ENCODE data around the gene ANAPC13.

The ANAPC13 gene

DNA sequence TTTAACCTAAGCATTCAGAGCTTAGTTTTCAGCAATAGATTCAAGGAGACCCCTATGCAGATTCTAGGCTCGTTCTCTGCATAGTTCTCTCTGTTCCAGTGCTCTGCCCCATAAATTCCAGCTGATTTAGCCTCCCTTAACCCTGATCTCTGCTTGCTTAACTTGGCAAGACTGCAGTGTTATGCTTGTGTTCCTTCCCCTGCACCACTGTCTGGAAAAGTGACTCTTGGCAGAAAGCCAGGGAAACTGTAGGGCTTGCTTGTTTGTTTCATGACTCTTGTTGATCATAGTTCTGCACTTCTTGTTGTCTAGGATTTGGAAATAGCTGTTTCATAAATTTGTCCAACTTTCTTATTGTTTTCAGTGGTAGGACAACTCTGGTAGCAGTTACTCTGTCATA is 40.1 kb downstream of the ANAPC13 start:
- H3K18ac ChIP-seq (ENCODE audit: low read length): no peak overlapping the region
- H3K4me3 ChIP-seq (ENCODE audit: low read length in 2 of 2): no peak overlapping the region
- peaks cover 4 to 5% of the 10 kb centered on the region in 2 donors for H3K9me3 ChIP-seq (replicated peaks in 1 of 2; ENCODE audit: control insufficient read depth in 2 of 2, insufficient read depth in 1 of 2, low read depth in 1 of 2, low read length in 2 of 2)
- no peak overlapping the region for H3K23ac ChIP-seq (ENCODE audit: low read depth, low read length, poor library complexity)
- H2AFZ ChIP-seq (ENCODE audit: low read length): no peak overlapping the region
- no peak overlapping the region for H4K8ac ChIP-seq (ENCODE audit: low read depth, low read length)
- H3K4me1 ChIP-seq (ENCODE audit: control insufficient read depth in 2 of 2, insufficient read depth in 1 of 2, low read depth in 1 of 2, low read length in 2 of 2): no peaks in the 10 kb centered on the region
- no peaks in the 10 kb centered on the region for H3K79me1 ChIP-seq (ENCODE audit: low read depth, low read length)
- H2BK5ac ChIP-seq (ENCODE audit: low read length): no peak overlapping the region
- no peak overlapping the region for H2AK5ac ChIP-seq (ENCODE audit: low read depth, low read length)
- DNase-seq (ENCODE audit: low spot score): no peak
- no peak overlapping the region for H4K91ac ChIP-seq (ENCODE audit: low read depth, low read length, poor library complexity)
- H3K4me2 ChIP-seq (ENCODE audit: insufficient read depth, low read length, poor library complexity, severe bottlenecking): no peak overlapping the region
- H3K9ac ChIP-seq (ENCODE audit: low read depth, low read length, poor library complexity): no peak overlapping the region
- no peaks in the 10 kb centered on the region for H3K36me3 ChIP-seq (replicated peaks in 1 of 2; ENCODE audit: control insufficient read depth in 2 of 2, insufficient read depth in 2 of 2, low read length in 2 of 2)
- H2BK120ac ChIP-seq (ENCODE audit: low read depth, low read length): no peak overlapping the region
- no peak overlapping the region for H3K14ac ChIP-seq (ENCODE audit: low read length)
- H2BK15ac ChIP-seq (ENCODE audit: low read length): no peak overlapping the region
- no CpG with 5 or more reads among the region's 1 CpG for WGBS, 2 donors (ENCODE audit: extremely low coverage in 2 of 2, insufficient read length in 2 of 2, insufficient replicate concordance in 1 of 2)
- H3K4ac ChIP-seq (ENCODE audit: low read length): no peak overlapping the region
- H3K27ac ChIP-seq (replicated peaks; ENCODE audit: low read length): no peak overlapping the region
- H2BK12ac ChIP-seq (ENCODE audit: low read length): no peak overlapping the region
- peaks cover 0 to 19% (median 0%) of the 10 kb centered on the region in 3 experiments for H3K27me3 ChIP-seq (ENCODE audit: control insufficient read depth in 3 of 3, insufficient read depth in 3 of 3, low read depth in 1 of 3, low read length in 3 of 3)

- no peak overlapping the region for H3K18ac ChIP-seq (ENCODE audit: low read length)
- no peak overlapping the region for H2AK5ac ChIP-seq (ENCODE audit: low read depth, low read length)
- H2BK5ac ChIP-seq (ENCODE audit: low read length): no peak overlapping the region
- no peaks in the 10 kb centered on the region for H3K36me3 ChIP-seq (replicated peaks in 1 of 2; ENCODE audit: control insufficient read depth in 2 of 2, insufficient read depth in 2 of 2, low read length in 2 of 2)
- H3K4me1 ChIP-seq (ENCODE audit: control insufficient read depth in 2 of 2, insufficient read depth in 1 of 2, low read depth in 1 of 2, low read length in 2 of 2): no peaks in the 10 kb centered on the region
- no peak for DNase-seq (ENCODE audit: low spot score)
- H3K14ac ChIP-seq (ENCODE audit: low read length): no peak overlapping the region
- H3K4ac ChIP-seq (ENCODE audit: low read length): no peak overlapping the region
- H3K9ac ChIP-seq (ENCODE audit: low read depth, low read length, poor library complexity): no peak overlapping the region
- no peak overlapping the region for H3K4me3 ChIP-seq (ENCODE audit: low read length in 2 of 2)
- no peak overlapping the region for H3K23ac ChIP-seq (ENCODE audit: low read depth, low read length, poor library complexity)
- no peak overlapping the region for H3K27ac ChIP-seq (replicated peaks; ENCODE audit: low read length)
- H2BK12ac ChIP-seq (ENCODE audit: low read length): no peak overlapping the region
- peaks cover 4 to 5% of the 10 kb centered on the region in 2 donors for H3K9me3 ChIP-seq (replicated peaks in 1 of 2; ENCODE audit: control insufficient read depth in 2 of 2, insufficient read depth in 1 of 2, low read depth in 1 of 2, low read length in 2 of 2)
- no peak overlapping the region for H4K8ac ChIP-seq (ENCODE audit: low read depth, low read length)
- H2AFZ ChIP-seq (ENCODE audit: low read length): no peak overlapping the region
- no peak overlapping the region for H4K91ac ChIP-seq (ENCODE audit: low read depth, low read length, poor library complexity)
- no peak overlapping the region for H2BK15ac ChIP-seq (ENCODE audit: low read length)
- no peaks in the 10 kb centered on the region for H3K79me1 ChIP-seq (ENCODE audit: low read depth, low read length)
- no peak overlapping the region for H3K4me2 ChIP-seq (ENCODE audit: insufficient read depth, low read length, poor library complexity, severe bottlenecking)
- H2BK120ac ChIP-seq (ENCODE audit: low read depth, low read length): no peak overlapping the region
- H3K27me3 ChIP-seq (ENCODE audit: control insufficient read depth in 3 of 3, insufficient read depth in 3 of 3, low read depth in 1 of 3, low read length in 3 of 3): peaks cover 0 to 15% (median 0%) of the 10 kb centered on the region in 3 experiments
- WGBS, 2 donors (ENCODE audit: extremely low coverage in 2 of 2, insufficient read length in 2 of 2, insufficient replicate concordance in 1 of 2): no CpG with 5 or more reads among the region's 1 CpG
Measured at GRCh38 chr3:134445095-134445494, 40.7 kb downstream of the ANAPC13 start.

GRCh38 chr3:134441821-134442220 is 44.0 kb downstream of the ANAPC13 start:
- Histone ChIP-seq H3K36me3 (replicated peaks in 1 of 2; ENCODE audit: control insufficient read depth in 2 of 2, insufficient read depth in 2 of 2, low read length in 2 of 2) (no peaks in the 10 kb centered on the region), H2BK12ac (ENCODE audit: low read length) (no peak overlapping the region), H3K4me2 (ENCODE audit: insufficient read depth, low read length, poor library complexity, severe bottlenecking) (no peak overlapping the region), H3K9ac (ENCODE audit: low read depth, low read length, poor library complexity) (no peak overlapping the region), H4K91ac (ENCODE audit: low read depth, low read length, poor library complexity) (no peak overlapping the region), H3K18ac (ENCODE audit: low read length) (no peak overlapping the region), H3K23ac (ENCODE audit: low read depth, low read length, poor library complexity) (no peak overlapping the region), H2BK5ac (ENCODE audit: low read length) (no peak overlapping the region), H2BK120ac (ENCODE audit: low read depth, low read length) (no peak overlapping the region), H3K4me1 (ENCODE audit: control insufficient read depth in 2 of 2, insufficient read depth in 1 of 2, low read depth in 1 of 2, low read length in 2 of 2) (peaks cover 1 to 13% of the 10 kb centered on the region in 2 donors), H3K79me1 (ENCODE audit: low read depth, low read length) (no peaks in the 10 kb centered on the region), H3K4ac (ENCODE audit: low read length) (no peak overlapping the region), H2AK5ac (ENCODE audit: low read depth, low read length) (no peak overlapping the region), H3K14ac (ENCODE audit: low read length) (no peak overlapping the region), H2AFZ (ENCODE audit: low read length) (no peak overlapping the region), H3K27ac (replicated peaks; ENCODE audit: low read length) (no peak overlapping the region), H3K9me3 (replicated peaks in 1 of 2; ENCODE audit: control insufficient read depth in 2 of 2, insufficient read depth in 1 of 2, low read depth in 1 of 2, low read length in 2 of 2) (peaks cover 4 to 5% of the 10 kb centered on the region in 2 donors), H3K27me3 (ENCODE audit: control insufficient read depth in 3 of 3, insufficient read depth in 3 of 3, low read depth in 1 of 3, low read length in 3 of 3) (peaks cover 0 to 6% (median 0%) of the 10 kb centered on the region in 3 experiments), H2BK15ac (ENCODE audit: low read length) (no peak overlapping the region), H3K4me3 (ENCODE audit: low read length in 2 of 2) (no peak overlapping the region), H4K8ac (ENCODE audit: low read depth, low read length) (no peak overlapping the region)
- DNase-seq (ENCODE audit: low spot score): no peak
- WGBS, 2 donors (ENCODE audit: extremely low coverage in 2 of 2, insufficient read length in 2 of 2, insufficient replicate concordance in 1 of 2): no CpG with 5 or more reads among the region's 2 CpGs

DNA sequence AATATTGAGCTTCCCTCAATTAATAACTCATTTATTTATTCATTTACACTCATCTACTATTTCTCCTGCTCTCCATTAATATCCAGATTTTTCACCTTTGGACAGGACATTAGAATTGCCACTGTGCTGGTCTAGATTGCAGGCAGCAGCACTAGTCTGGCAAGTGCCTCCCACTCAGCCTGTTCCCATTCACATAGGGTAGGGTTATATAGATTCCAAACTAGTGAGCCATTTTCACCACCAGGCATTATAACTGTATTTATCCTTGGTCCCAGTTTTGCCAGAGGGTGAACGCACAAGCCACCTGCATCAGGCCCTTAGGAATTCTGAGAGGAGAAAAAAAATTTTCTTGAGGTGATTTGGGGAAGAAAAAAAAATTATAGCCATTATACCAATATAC is 44.5 kb downstream of the ANAPC13 start:
- Histone ChIP-seq H2AK5ac (ENCODE audit: low read depth, low read length) (no peak overlapping the region), H3K9me3 (replicated peaks in 1 of 2; ENCODE audit: control insufficient read depth in 2 of 2, insufficient read depth in 1 of 2, low read depth in 1 of 2, low read length in 2 of 2) (peaks cover 4 to 5% of the 10 kb centered on the region in 2 donors), H3K23ac (ENCODE audit: low read depth, low read length, poor library complexity) (no peak overlapping the region), H3K18ac (ENCODE audit: low read length) (no peak overlapping the region), H3K4me1 (ENCODE audit: control insufficient read depth in 2 of 2, insufficient read depth in 1 of 2, low read depth in 1 of 2, low read length in 2 of 2) (peaks cover 1 to 14% of the 10 kb centered on the region in 2 donors), H3K4ac (ENCODE audit: low read length) (no peak overlapping the region), H4K91ac (ENCODE audit: low read depth, low read length, poor library complexity) (no peak overlapping the region), H2BK5ac (ENCODE audit: low read length) (no peak overlapping the region), H3K4me3 (ENCODE audit: low read length in 2 of 2) (no peak overlapping the region), H2BK120ac (ENCODE audit: low read depth, low read length) (no peak overlapping the region), H3K14ac (ENCODE audit: low read length) (no peak overlapping the region), H3K27ac (replicated peaks; ENCODE audit: low read length) (no peak overlapping the region), H2BK12ac (ENCODE audit: low read length) (no peak overlapping the region), H2BK15ac (ENCODE audit: low read length) (no peak overlapping the region), H2AFZ (ENCODE audit: low read length) (no peak overlapping the region), H3K4me2 (ENCODE audit: insufficient read depth, low read length, poor library complexity, severe bottlenecking) (no peak overlapping the region), H3K27me3 (ENCODE audit: control insufficient read depth in 3 of 3, insufficient read depth in 3 of 3, low read depth in 1 of 3, low read length in 3 of 3) (peaks cover 0 to 1% (median 0%) of the 10 kb centered on the region in 3 experiments), H3K79me1 (ENCODE audit: low read depth, low read length) (no peaks in the 10 kb centered on the region), H3K9ac (ENCODE audit: low read depth, low read length, poor library complexity) (no peak overlapping the region), H4K8ac (ENCODE audit: low read depth, low read length) (no peak overlapping the region), H3K36me3 (replicated peaks in 1 of 2; ENCODE audit: control insufficient read depth in 2 of 2, insufficient read depth in 2 of 2, low read length in 2 of 2) (no peaks in the 10 kb centered on the region)
- no peak for DNase-seq (ENCODE audit: low spot score)
- no CpG with 5 or more reads among the region's 1 CpG for WGBS, 2 donors (ENCODE audit: extremely low coverage in 2 of 2, insufficient read length in 2 of 2, insufficient replicate concordance in 1 of 2)

Measured in neuronal stem cell (in vitro differentiated cells).